HG03439 (cell line): ENCODE data around the gene TFCP2L1.

Experiments
- ATAC-seq: cut with Tn5 transposase; IDR thresholded peaks from one replicate; pipeline ENCODE4 v1.9.1; 2021; ENCODE audit warnings: mild to moderate bottlenecking, moderate library complexity; ENCODE audit not compliant: unreplicated experiment

TFCP2L1 gene

DNA sequence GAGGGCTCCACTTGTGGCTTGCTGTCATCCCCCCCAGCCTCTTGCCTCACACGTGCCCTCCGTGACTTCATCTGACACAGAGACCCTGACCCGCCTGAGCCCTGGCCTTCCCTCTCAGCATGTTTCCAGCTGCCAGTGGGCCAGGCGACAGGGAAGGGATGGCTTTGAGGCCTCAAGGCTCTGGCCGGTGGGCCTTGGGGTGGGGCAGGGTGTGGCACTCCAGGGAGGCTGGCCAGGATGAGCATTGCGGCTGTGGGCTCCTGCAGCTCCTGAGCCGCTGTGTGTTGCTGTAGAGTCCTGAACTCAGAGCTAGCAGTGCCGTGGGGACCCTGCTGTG is 85.0 kb downstream of the TFCP2L1 start:
- no peak for ATAC-seq

DNA sequence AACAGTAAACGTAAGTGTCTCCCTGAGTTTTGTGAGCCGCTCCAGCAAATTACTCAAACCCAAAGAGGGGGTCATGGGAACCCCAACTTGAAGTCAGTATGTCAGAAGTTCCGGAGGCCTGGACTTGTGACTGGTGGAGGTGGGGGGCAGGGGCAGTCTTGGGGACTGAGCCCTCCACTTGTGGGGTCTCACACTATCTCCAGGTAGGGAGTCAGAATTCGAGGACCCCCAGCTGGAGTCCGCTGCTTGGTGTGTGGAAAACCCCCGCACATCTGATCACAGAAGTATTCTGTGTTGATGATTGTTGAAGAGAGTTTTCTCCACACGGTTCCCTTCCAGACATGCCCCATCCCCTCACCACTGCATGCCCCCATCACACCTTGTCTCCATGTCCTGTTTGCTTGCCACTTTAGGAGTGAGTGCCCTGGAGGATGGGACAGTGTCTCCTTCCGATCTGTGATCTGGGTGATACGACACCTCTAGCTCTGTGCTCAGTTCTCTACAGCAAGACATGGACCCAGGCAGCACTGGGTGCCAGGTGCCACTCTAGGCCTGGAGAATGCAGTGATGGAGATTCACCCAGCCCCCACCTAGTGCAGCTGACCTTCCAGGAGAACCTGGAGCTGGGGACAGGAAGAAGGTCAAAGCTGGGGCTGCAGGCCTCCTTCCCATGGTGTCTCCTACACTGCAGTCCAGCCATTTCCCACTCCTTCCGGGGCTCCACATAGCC is 85.6 kb downstream of the TFCP2L1 start:
- no peak for ATAC-seq

DNA sequence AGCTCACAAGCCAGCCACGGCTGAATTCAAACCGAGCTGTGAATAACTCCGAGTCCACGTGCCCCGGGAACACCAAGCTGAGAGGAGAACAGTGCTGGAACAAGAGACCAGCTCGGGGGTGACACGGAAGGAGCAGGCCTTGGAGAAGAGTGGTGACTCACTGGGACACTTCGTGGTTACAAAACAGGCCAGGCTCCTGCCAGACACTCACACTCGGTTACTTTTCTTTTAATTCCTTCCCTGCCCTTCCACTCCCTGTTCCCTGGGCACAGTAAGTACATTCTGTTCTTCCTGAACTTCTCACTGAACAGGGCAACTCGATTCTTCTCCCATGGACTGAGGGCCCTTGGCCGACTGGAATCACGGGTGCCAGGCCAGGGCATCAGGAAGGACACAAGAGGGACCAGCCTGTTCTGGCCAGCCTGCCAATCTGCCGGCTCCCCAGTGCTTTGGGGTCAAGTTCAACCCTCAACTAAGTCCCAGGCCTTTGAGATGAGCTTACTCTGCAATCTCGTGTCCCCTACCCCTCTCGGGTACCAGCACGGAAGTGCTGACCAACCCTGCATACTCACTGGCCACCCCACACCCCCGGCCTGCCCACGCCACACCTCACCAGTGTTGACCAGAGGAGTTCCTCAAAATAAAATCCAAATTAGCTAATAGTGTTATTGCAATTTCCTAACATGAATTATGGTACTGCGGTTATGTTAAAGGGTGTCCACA is 87.5 kb downstream of the TFCP2L1 start:
- no peak for ATAC-seq

DNA sequence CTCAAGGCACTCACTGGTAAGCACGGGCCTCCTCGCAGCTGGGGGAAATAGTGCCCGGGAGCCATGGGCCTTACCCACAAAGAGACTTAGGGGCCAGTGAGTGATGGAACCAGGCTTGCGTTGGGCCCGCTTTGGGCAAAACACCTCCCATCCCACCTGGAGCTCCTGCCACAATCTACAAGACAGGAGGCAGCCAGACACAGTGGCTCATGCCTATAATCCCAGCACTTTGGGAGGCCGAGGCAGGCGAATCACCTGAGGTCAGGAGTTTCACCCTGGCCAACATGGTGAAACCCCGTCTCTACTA is 88.2 kb downstream of the TFCP2L1 start:
- no peak for ATAC-seq

DNA sequence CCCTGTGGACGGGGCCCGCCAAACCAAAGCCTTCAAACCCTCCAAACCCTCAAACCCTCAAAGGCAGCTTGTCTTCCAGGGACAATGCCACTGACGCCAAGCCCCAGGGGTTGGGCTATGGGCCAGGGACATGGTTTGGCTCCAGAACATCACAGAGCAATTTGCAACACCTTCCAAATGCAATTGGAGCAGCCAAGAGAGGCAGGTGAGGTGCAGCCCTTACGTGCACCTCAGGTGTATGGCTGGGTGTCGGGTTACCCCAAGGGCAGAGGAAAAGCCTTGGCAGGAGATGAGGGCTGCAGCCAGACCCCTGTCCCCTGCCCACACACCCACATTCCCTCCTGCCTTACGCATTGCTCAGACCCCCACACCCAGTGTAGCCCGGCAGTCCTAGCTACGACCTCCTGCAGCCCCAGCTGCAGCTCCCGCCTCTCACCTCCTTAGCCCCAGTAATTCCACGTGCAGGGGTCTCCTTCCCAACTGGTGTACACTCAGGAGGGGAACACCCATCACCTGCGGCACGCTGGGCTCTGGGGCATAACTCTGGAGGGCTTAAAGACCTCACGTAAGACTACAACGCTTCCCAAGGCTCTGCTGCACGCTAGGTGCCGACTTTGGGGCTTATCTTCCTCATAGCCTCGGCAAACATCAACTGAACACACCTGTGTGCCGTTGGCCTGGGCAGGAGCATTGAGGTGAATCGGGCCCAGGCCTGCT is 88.7 kb downstream of the TFCP2L1 start:
- no peak for ATAC-seq

DNA sequence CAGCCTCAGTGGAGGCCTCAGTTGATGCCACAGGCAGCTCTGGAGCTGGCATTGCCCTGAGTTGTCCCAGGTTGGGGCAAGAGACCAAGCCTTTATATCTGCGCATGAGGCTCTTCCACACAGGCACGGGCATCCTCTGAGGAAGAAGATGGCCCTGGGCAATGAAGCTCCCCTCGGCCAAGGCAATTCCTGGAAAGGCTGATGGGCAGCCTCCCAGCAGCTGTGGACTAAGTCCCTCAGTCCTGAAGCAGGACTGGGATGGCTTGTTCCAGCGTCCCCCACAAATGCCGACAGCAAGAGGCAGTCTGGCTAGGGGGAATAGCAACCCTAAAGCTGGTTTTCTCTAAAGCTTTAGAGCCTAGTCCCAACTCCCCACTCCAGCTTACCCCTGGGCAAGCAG is 90.0 kb downstream of the TFCP2L1 start:
- ATAC-seq = no peak

DNA sequence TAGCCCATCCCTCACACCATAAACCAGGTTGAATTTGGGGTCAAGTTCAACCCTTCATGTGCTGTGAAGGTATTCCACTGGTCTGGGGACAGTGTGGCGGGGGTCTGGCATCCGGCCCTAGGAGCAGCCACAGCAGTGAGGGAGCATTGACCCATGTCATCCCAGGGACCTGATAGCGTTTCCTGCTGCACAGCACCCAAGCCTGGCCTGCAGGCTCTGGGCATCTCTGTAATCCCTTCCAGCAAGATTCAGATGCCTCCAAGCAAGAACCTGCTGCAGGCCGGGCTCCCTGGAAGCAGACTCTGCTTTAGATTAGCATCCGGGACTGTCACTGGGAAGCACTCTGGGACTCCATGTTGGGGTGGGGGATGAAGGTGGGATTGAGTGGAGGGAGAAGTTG is 90.4 kb downstream of the TFCP2L1 start:
- ATAC-seq = no peak

DNA sequence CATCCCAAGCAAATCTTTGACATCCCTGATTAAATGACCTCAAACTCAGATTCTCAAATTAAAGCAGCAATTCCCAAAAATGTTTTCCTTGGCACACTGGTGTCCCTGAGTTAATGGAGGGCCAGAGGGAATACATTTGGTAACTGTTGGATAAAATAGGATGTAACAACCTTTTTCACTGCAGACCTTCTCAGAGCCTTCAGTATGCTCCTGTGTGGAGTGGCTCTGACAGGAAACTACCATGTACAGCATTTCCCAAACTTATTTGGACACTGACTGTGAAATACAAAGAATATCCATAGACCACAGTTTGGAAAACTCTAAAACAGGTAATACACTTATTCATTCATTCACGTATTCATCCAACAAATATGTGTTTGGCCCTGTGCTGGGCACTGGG is 91.8 kb downstream of the TFCP2L1 start:
- ATAC-seq = no peak

DNA sequence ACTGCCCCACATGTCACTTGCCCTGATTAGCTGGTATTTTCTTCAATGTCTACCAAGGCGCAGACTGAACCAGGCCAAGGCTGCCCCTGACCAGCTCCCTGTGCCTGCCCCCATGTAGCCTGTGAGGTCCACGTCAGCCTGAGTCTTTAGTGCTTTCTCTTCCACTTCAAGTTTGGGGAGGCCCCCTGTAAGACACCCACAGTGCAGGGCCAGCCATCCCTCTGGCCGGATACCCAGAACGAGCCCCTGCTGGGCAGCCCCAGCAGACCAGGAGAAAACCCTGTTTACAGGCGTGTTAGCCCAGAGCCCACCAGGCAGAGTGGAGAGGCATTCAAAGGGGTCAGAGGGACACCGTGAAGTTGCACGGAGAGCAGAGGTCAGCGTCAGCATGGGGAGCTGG is 92.4 kb downstream of the TFCP2L1 start:
- no peak for ATAC-seq

DNA sequence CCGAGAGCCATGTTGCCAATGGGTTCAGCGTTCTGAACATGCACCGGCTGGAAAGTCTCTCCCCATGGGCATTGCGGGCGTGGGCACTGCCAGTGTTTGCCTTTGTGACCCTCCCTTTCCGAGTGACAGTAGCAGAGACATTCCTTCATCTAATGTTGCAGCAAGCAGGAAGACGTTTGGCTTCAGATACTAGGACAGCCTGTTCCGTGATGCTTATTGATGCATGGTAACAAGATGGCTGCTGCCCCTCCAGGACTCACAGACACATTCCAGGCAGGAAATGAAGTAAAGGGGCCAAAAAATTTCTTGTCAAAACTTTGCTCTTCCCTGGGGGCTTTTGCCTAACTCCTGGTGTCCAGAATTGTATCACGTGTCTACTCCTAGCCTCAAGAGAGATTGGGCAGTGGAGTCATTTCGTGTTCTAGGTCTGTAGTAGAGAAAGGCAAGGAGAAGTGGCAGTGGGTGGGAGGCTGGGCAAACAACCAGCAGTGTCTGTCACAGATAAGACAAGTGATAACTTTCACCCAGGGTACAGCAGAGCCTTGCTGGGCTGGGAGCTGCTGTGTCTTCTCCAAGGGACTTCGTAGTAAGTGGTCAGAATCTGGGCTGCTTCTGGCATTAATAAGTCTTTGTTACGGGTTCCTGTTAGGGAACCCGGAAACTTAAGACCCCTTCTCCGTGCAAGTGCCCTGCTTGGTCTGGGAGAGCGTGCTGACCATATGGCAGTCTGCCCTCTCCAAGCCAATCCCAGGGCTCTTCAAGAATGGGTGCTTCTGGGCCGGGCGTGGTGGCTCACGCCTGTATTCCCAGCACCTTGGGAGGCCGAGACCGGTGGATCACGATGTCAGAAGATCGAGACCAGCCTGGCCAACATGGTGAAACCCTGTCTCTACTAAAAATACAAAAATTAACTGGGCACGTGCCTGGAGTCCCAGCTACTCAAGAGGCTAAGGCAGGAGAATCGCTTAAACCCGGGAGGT is 93.5 kb downstream of the TFCP2L1 start:
- no peak for ATAC-seq

DNA sequence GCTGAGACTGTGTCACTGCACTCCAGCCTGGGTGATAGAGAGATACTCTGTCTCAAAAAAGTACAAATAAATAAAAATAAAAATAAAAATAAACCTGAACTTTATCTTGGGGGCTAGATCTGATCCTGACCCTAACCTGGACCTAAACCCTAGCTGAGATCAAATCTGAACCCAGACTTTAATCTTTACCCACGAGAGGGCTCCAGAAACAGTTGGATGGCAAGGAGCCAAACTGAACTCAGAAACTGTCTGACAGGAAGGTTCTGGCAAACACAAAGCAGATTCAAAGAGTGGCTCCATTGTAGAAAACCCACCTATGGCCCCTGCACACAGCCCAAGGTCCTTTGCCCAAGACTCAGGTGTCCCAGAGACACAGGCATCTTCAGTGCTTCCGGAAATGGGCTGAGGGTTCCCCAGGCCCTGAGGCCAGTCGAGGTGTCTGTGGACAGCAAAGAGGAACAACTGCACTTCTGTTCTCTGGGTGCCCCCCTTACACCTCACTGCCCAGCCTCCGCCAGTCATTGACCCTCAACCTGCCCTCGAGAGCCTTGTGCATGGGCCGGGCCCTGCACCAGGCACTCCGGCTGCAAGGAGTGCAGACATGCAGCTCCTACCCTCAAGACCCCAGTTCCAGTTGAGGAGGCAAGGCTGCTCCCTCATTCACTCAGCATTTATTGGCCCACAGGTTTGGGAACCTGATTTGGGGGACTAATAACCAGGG is 95.2 kb downstream of the TFCP2L1 start:
- ATAC-seq = no peak

DNA sequence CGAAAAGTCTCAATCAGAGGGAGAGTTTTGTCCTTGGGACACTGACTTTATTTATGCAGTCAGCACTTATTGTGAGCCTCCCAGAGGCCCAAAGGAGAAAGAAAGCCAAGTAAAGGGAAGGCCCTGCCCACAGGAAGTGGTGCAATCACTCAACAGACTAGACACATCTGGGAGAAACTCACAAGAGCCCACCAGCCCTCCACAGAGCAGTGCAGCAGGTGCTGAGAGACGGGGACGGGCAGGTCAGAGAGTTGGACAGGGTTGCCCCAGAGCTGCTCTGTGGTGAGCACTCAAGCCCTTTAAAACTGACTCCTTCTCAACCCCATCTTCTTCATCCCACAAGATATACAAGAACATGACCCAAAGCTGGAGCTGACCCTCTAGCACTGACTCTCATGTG is 96.0 kb downstream of the TFCP2L1 start:
- no peak for ATAC-seq

DNA sequence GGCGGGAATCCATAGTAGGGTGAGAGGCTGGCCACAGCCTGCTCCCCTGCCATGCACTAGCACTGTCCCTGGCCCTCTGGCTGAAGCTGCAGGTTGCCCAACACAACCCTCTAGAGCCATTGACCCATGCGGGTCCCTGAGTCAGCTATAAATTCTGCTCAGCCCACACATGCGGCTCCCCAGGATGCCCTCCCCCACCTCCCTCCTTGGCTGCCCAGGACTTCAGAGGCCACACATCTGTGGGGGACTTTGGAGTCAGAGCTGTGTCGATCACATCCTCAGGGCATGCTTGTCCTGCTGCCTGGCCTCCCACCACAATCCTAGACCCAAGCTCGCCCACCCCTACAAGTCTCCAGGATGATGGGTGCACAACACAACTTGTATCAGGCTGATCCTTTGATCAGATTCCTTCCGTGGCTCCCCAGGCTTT is 97.0 kb downstream of the TFCP2L1 start:
- no peak for ATAC-seq

DNA sequence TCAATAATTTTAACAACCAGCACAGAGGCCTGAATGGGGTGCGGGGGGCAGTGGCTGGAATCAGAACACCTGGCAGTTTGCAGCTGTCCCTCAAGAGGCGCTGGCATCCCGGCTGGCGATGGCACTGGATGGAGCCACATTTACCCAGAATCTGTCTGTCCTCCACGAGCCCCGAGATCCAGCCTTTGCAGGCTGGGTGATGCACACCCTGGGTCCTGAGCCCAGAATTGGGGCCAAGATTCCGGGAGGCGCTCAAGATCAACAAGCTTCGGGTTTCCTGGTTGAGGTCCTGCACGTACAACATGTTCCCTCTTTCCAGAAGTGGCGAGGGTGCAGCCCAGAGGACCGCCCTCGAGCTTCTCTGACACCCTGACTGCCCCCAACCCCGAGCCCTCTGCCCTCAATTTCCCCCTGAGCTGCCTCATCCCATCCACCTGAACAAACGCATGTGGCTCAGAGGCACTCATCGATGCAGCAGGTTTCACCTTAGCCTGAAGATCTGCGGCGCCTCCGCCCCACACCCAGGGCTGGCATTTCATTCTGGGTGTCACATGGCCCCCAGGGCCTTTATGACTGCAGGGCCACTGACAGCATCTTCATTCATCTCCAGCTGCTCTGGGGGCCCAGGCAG is 97.5 kb downstream of the TFCP2L1 start:
- ATAC-seq = no peak

DNA sequence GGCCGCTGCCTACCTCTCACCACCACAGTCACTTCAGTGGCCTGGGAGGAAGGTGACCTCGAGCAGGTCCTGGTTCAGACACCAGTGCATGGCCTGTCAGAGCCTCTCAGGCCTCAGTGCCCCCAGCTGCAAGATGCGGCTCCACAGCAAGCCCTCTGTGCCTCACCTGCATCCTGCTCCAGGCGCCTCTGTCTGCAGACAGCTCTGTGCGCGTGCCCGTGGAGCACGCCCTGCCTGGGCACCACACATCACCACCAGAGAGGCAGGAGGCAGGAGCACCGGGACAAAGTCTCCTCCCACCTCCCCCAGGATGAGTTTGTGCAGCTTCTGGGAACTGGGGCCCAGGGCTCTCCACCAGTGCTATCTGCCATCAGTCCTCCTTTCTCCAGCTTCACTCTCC is 98.7 kb downstream of the TFCP2L1 start:
- no peak for ATAC-seq

DNA sequence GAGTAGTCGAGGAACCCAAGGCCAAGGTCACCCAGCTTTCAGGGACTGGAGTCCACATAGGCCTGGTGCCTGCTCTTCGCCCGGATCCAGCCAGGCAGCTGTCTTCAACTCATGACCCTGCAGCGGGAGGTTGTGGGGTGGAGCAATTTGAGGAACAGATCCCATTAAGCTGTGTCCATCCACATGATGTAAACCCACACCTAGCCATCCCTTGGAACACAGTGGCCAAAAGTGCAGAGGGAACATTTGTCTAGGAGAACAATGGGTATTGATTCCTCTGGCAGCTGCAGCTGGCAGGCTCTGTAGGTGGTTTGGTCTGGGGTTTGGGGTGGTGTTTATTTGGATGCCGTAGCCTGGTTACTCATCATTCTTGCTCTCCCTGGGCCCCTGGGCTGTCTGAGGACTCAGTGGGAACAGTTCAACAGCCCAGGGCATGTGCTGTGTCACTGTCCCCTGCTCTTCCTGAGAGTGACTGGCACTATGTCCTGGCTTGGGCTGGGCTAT is 99.4 kb downstream of the TFCP2L1 start:
- ATAC-seq = no peak

DNA sequence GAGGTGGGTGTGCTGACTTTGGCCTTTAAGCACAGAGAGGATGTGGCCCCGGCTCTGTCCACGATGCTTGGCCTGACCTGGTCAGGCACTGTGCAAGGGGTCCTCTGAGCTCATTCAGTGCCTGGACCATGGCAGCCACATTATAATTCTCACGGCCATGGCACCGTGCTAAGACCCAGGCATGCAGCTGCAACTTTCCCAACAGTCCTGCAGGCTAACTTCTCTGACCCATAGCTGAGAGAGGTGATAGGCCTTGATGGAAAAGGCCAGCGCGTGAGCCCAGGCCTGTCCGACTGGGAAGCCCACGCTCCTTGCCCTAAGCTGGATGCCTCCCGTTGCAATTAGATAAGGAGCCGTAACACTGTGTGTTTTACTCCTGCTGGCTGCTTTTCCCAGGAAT is 99.9 kb downstream of the TFCP2L1 start:
- no peak for ATAC-seq

DNA sequence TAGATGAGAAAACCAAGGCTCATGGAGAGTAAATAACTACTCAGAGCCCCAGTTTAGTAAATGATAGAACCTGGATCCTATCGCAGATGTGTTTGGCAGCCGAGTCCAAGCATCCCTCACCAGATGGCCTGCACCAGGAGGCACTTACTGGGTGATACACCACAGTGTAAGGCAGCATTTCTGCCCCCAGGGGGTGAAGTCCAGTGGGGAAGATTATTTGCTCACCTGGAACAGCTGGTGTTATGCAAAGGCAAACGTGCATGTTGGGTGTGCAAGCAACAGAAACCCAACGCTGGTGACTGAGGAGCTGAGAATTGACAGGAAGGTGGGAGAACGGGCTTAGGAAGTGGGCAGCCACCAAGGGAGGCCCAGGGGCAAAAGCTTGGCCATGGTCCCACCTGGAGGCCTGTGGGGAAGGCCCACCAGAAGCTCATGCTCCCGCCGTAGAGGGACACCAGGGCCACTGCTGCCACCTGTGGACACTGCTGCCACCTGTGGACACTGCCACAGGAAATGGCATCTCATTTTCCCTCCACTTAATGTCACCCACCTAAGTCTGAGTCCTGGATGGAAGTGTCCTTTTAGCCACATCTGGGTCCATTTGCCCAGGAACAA is 100.6 kb downstream of the TFCP2L1 start:
- ATAC-seq = no peak

DNA sequence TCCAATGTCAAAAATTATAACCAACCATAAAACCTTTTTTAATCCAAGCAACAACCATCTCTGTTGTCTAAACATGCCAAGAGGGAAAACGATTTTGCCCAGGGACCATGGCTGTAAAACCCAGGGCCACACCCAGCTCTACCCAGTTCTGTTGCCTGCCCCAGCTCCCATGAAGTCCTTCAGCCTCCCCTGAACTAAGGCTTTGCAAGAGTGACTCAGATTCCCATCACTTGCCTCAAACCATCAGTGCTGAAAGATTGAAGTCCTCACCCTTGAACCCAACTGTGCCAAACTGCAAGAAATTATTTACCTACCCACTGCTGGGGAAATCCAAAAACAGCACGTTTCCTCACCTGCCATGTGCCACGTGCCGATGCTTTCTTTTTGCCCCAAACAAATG is 102.5 kb downstream of the TFCP2L1 start:
- no peak for ATAC-seq
